Measurements from ENCODE around the gene RFX1. TPM values are rescaled to one million over a fixed set of nuclear protein-coding genes. Genes with fewer than 3 reads are reported as not detected.

Gene RFX1
- total and polyA plus RNA-seq, 9 of the 15 experiments (the other 6 are each of a cell fraction or from before 2014, with no cell fraction given): 0.14 to 19.3 (median 1.2) TPM

- TF ChIP-seq ELF1 (tag; IDR thresholded peaks at IDR 0.05) (no peak), ELF4 (CRISPR knock-in tag; IDR thresholded peaks at IDR 0.05) (no peak), ZNF408 (CRISPR knock-in tag; IDR thresholded peaks at IDR 0.05; ENCODE audit: low read depth) (no peak), ATF3 (IDR thresholded peaks at IDR 0.05) (no peak), ATF3 (CRISPR knock-in tag; conservative IDR thresholded peaks at IDR 0.05) (no peak), EGR1 (conservative IDR thresholded peaks at IDR 0.05) (no peak), CXXC5 (CRISPR knock-in tag; IDR thresholded peaks at IDR 0.05) (no peak), LARP7 (IDR thresholded peaks at IDR 0.05) (no peak), ZNF561 (CRISPR knock-in tag; conservative IDR thresholded peaks at IDR 0.05) (no peak), ZNF507 (tag; conservative IDR thresholded peaks at IDR 0.05) (no peak), MED1 (CRISPR knock-in tag; IDR thresholded peaks at IDR 0.05; ENCODE audit: borderline replicate concordance) (0 out of 2 replicates have a peak, but pooled peaks have one; percentile 56), HIVEP1 (CRISPR knock-in tag; IDR thresholded peaks at IDR 0.05) (no peak), RHOXF2B (CRISPR knock-in tag; conservative IDR thresholded peaks at IDR 0.05) (no peak), ZNF655 (CRISPR knock-in tag; IDR thresholded peaks at IDR 0.05) (no peak), ZNF239 (CRISPR knock-in tag; IDR thresholded peaks at IDR 0.05) (no peak), HBP1 (CRISPR knock-in tag; IDR thresholded peaks at IDR 0.05) (no peak), POLR2AphosphoS5 (IDR thresholded peaks at IDR 0.05; ENCODE audit: control insufficient read depth, insufficient read depth, low read depth, low read length) (peak; percentile 48; the same call in 1 of the 2 replicates), SRSF1 (IDR thresholded peaks at IDR 0.05; ENCODE audit: low read depth, low read length) (no peak), ZBTB43 (CRISPR knock-in tag; IDR thresholded peaks at IDR 0.05) (no peak), NR2C1 (IDR thresholded peaks at IDR 0.05) (peak; percentile 40), NR2C1 (tag; IDR thresholded peaks at IDR 0.05) (peak; percentile 43; the same call in 1 of the 2 replicates), TEAD4 (IDR thresholded peaks at IDR 0.05; ENCODE audit: low read length) (peak; percentile 46; the same call in 1 of the 2 replicates), TEAD4 (CRISPR knock-in tag; IDR thresholded peaks at IDR 0.05; ENCODE audit: borderline replicate concordance) (no peak), CBFA2T2 (conservative IDR thresholded peaks at IDR 0.05) (peak; percentile 75), HDAC8 (tag; IDR thresholded peaks at IDR 0.05) (no peak), NR4A1 (CRISPR knock-in tag; IDR thresholded peaks at IDR 0.05) (no peak), NR4A1 (tag; IDR thresholded peaks at IDR 0.05) (no peak), SP2 (IDR thresholded peaks at IDR 0.05; ENCODE audit: extremely low read depth, low read depth, low read length, poor library complexity, severe bottlenecking) (no peak)
These were observed 21.8 kb upstream of the RFX1 start, which contains the start of gene RLN3 (continued) for GRCh38 chr19:14027856-14028450.
